ENCODE measurements around the gene CYBB.
A peak's percentile ranks its signal among the peaks of the same experiment; 100 is the strongest.
"Not testable (repeated sequence)": the region's sequence is repeated elsewhere in the genome, so short reads cannot be mapped to it uniquely, and the experiment has no call there.

CYBB gene

GRCh38 chrX:37779857-37780256 lies at the start of gene CYBB:
TSS of gene CYBB (plus strand) at chrX:37780059. CDS start at chrX:37780078, 19 bp downstream.
- peak; percentile 50 for DNase-seq

- DNase-seq, result peak; percentile 67
Measured at GRCh38 chrX:37745354-37745753, 34.5 kb upstream of the CYBB start.

- DNase-seq, result peak; percentile 72
Measured at GRCh38 chrX:37745835-37746217, 34.0 kb upstream of the CYBB start.

GRCh38 chrX:37746218-37746941 lies 33.5 kb upstream of the CYBB start:
- peak; percentile 94 for DNase-seq

GRCh38 chrX:37746951-37747350 lies 32.9 kb upstream of the CYBB start:
- DNase-seq, result no peak

GRCh38 chrX:37752281-37752680 lies 27.6 kb upstream of the CYBB start:
- no peak for DNase-seq

- DNase-seq, result peak; percentile 60
Measured at GRCh38 chrX:37752936-37753335, 26.9 kb upstream of the CYBB start.

GRCh38 chrX:37753384-37753783 lies 26.5 kb upstream of the CYBB start:
- DNase-seq, result peak; percentile 96

GRCh38 chrX:37754516-37754915 lies 25.3 kb upstream of the CYBB start:
- DNase-seq, result peak; percentile 29

- DNase-seq, result peak; percentile 95
Measured at GRCh38 chrX:37755025-37755424, 24.8 kb upstream of the CYBB start.

GRCh38 chrX:37757082-37757481 lies 22.8 kb upstream of the CYBB start:
- DNase-seq, result peak; percentile 20

GRCh38 chrX:37759351-37759750 lies 20.5 kb upstream of the CYBB start:
- no peak for DNase-seq

- DNase-seq, result no peak
Measured at GRCh38 chrX:37759878-37760418, 19.9 kb upstream of the CYBB start.

- DNase-seq, result no peak
Measured at GRCh38 chrX:37763400-37763799, 16.5 kb upstream of the CYBB start.

GRCh38 chrX:37765507-37765906 lies 14.4 kb upstream of the CYBB start:
- peak; percentile 90 for DNase-seq

GRCh38 chrX:37767430-37767829 lies 12.4 kb upstream of the CYBB start:
- peak; percentile 71 for DNase-seq

- not testable (repeated sequence) for DNase-seq
Measured at GRCh38 chrX:37768866-37769265, 11.0 kb upstream of the CYBB start.

- DNase-seq, result peak; percentile 54
Measured at GRCh38 chrX:37776283-37776986, 3.4 kb upstream of the CYBB start.

- DNase-seq, result peak; percentile 18
Measured at GRCh38 chrX:37776987-37777325, 2.9 kb upstream of the CYBB start.

- no peak for DNase-seq
Measured at GRCh38 chrX:37781081-37781480, 1.2 kb downstream of the CYBB start.

- DNase-seq, result peak; percentile 20
Measured at GRCh38 chrX:37781814-37782213, 2.0 kb downstream of the CYBB start.

- no peak for DNase-seq
Measured at GRCh38 chrX:37782359-37782758, 2.5 kb downstream of the CYBB start.

GRCh38 chrX:37783305-37783704 lies 3.4 kb downstream of the CYBB start:
- peak; percentile 70 for DNase-seq

- peak; percentile 91 for DNase-seq
Measured at GRCh38 chrX:37785569-37785968, 5.7 kb downstream of the CYBB start.

All from MV-4-11 (cell line).